GM12875 (cell line): Measurements from ENCODE around the gene ANO4.
"Not testable (repeated sequence)": the region's sequence is repeated elsewhere in the genome, so short reads cannot be mapped to it uniquely, and the experiment has no call there.

Experiments
- H3K4me3 ChIP-seq: one replicate; pipeline ENCODE4 v1.5.1; 2011; ENCODE audit warnings: low read depth, low read length, control low read depth
- CTCF ChIP-seq: IDR thresholded peaks from 2 replicates; pipeline ENCODE4 v1.5.1; 2011; ENCODE audit warnings: low read depth, mild to moderate bottlenecking, control low read depth, inconsistent platforms, low read length, moderate library complexity, borderline replicate concordance; ENCODE audit not compliant: insufficient read depth

ANO4 gene

DNA sequence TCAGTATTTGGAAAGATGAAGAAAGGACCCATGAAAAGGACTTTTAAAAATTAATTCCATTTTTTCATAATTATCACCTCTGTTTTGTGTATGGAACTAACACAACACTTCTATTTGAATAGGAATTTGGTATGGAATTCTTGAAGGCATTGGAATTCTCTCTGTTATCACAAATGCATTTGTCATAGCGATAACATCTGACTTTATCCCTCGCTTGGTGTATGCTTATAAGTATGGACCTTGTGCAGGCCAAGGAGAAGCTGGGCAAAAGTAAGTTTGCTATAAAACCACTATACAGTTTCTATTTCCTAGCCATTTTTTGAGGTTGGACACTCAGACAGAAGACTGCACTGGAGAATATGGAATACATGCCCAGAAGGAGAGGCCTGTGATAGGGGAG is 316.9 kb downstream of the ANO4 start:
- H3K4me3 ChIP-seq, result no peak overlapping the region
- TF ChIP-seq CTCF, result no peak

DNA sequence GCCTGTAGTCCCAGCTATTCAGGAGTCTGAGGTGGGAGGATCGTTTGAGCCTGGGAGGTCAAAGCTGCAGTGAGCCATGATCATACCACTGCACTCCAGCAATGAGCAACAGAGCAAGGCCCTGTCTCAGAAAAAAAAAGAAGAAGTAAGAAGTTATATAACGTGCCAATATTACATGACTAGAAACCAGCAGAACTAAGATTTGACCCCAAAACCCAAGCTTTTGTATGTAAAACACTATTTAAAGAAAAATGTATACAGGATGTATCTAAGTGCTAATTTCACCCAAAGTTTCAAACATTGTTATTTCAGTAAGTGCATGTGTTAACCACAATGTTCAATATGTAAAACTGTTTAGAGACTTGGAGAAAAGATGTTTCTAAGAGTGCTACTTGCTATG is 320.8 kb downstream of the ANO4 start:
- no peak overlapping the region for H3K4me3 ChIP-seq
- TF ChIP-seq CTCF, result no peak

GRCh38 chr12:101116911-101117310 is 322.3 kb downstream of the ANO4 start:
- TF ChIP-seq CTCF, result no peak
- H3K4me3 ChIP-seq, result no peak overlapping the region

GRCh38 chr12:101117842-101118241 is 323.3 kb downstream of the ANO4 start:
- no peak for TF ChIP-seq CTCF
- H3K4me3 ChIP-seq, result no peak overlapping the region

DNA sequence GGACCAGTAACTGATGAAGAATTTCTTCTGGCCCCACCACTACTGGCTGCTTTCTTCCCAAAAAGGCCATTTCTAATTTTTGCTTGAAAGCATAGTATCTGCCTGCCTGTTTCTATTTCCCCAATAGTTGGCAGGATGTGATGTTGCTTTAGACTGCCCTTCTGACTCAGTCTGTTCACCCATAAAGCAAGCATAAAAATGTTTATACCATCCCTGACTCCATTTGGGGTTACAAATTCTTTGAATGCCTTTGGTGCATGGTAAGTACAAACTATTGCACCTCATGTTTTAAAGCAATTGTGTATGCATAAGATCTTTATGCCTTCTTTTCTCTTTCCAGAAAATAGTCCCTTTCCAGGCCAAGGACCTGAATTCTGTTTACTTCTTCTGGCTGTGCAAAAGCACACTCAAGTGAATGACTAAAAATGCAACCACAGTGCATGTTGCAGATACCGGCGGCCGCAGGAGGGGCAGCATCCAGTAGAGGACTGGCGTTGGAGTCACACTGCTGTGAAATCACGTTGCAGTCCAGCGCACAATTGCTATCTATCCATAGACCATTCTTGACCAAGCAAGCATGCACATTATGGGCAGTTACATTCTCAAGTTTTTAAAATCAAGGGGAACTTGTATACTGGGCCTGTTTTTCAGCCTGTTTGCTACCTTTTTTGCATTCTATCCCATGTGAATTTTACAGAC is 333.1 kb downstream of the ANO4 start:
- TF ChIP-seq CTCF, result no peak
- no peak overlapping the region for H3K4me3 ChIP-seq

DNA sequence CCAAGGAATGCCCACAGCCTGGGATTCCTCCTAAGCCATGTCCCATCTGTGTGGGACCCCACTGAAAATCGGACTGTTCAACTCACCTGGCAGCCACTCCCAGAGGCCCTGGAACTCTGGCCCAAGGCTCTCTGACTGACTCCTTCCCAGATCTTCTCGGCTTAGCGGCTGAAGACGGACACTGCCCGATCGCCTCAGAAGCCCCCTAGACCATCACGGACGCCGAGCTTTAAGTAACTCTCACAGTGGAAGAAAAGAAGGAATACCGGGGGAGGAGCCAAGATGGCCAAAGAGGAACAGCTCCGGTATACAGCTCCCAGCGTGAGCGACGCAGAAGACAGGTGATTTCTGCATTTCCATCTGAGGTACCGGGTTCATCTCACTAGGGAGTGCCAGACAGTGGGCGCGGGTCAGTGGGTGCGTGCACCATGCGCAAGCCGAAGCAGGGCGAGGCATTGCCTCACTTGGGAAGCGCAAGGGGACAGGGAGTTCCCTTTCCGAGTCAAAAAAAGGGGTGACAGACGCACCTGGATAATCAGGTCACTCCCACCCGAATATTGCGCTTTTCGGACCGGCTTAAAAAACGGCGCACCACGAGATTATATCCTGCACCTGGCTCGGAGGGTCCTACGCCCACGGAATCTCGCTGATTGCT is 351.3 kb downstream of the ANO4 start:
- H3K4me3 ChIP-seq, result not testable (repeated sequence)

GRCh38 chr12:101165319-101165718 is 370.7 kb downstream of the ANO4 start:
- TF ChIP-seq CTCF, result no peak

More at GRCh38 chr12:101165319-101165718, 370.7 kb downstream of the ANO4 start:
- no peak overlapping the region for H3K4me3 ChIP-seq
